Measurements from ENCODE around the gene ZNF688.
A peak's percentile ranks its signal among the peaks of the same experiment; 100 is the strongest.
"Not testable (repeated sequence)": the region's sequence is repeated elsewhere in the genome, so short reads cannot be mapped to it uniquely, and the experiment has no call there.

Gene ZNF688

GRCh38 chr16:30532285-30533145 is 39.0 kb downstream of the ZNF688 start:
- no peak for DNase-seq

GRCh38 chr16:30530163-30531037 is 41.1 kb downstream of the ZNF688 start:
- no peak for DNase-seq

- DNase-seq, result no peak
These were observed 42.6 kb downstream of the ZNF688 start for GRCh38 chr16:30528799-30529457.

GRCh38 chr16:30527635-30528178 is 43.8 kb downstream of the ZNF688 start:
- no peak for DNase-seq

GRCh38 chr16:30526823-30527634 is 44.5 kb downstream of the ZNF688 start:
- peak; percentile 83 to 86 for DNase-seq

GRCh38 chr16:30526137-30526822 is 45.2 kb downstream of the ZNF688 start, which contains the start of gene ZNF768:
ZNF768 (minus strand) TSS chr16:30526566; CDS start chr16:30526413, 153 bp downstream.
- DNase-seq, result peak; percentile 20 to 27

- no peak for DNase-seq
These were observed 45.7 kb downstream of the ZNF688 start for GRCh38 chr16:30525844-30526136.

- no peak for DNase-seq
These were observed 46.6 kb downstream of the ZNF688 start for GRCh38 chr16:30524575-30525568.

- DNase-seq, result no peak
These were observed 47.5 kb downstream of the ZNF688 start for GRCh38 chr16:30523768-30524574.

GRCh38 chr16:30522702-30523463 is 48.6 kb downstream of the ZNF688 start:
- not testable (repeated sequence) for DNase-seq

- DNase-seq, result no peak
These were observed 49.5 kb downstream of the ZNF688 start for GRCh38 chr16:30521873-30522641.

GRCh38 chr16:30521476-30521872 is 50.0 kb downstream of the ZNF688 start:
- DNase-seq, result no peak
